Breast epithelium (tissue), 3 donors: ENCODE data around the gene MCUB.

Experiments
- POLR2A ChIP-seq: fragments of 450-650 bp; IDR thresholded peaks from one replicate; pipeline ENCODE4 v1.6.1; 2016; ENCODE audit warnings: antibody characterized with exemption, mild to moderate bottlenecking, moderate library complexity
- POLR2AphosphoS5 ChIP-seq, 3 donors: sonication (generic); formaldehyde crosslinking; IDR thresholded peaks; one replicate each; pipeline ENCODE4 v1.6.1; 2017; ENCODE audit warnings: antibody characterized with exemption in 3 of 3
- TF ChIP-seq, protein P1 (sequence below), 3 donors: fragments of 450-650 bp; IDR thresholded peaks; one replicate each; pipeline ENCODE4 v1.5.1; 2016 to 2017; ENCODE audit warnings: antibody characterized with exemption in 3 of 3, mild to moderate bottlenecking in 3 of 3, moderate library complexity in 3 of 3

DNA sequence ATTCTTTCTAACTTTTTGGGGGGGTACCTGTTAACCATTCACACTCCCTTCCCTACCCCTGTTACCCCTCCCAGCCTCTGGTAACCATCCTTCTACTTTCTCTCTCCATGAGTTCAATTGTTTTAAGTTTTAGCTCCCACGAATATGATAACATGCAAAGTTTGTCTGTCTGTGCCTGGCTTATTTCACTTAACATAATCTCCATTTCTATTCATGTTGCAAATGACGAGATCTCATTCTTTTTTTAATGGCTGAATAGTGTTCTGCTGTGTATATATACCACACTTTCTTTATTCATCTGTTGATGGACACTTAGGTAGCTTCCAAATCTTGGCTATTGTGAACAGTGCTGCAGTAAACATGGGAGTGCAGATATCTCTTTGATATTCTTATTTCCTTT lies 41.3 kb downstream of the MCUB start:
- TF ChIP-seq, protein P1, sequence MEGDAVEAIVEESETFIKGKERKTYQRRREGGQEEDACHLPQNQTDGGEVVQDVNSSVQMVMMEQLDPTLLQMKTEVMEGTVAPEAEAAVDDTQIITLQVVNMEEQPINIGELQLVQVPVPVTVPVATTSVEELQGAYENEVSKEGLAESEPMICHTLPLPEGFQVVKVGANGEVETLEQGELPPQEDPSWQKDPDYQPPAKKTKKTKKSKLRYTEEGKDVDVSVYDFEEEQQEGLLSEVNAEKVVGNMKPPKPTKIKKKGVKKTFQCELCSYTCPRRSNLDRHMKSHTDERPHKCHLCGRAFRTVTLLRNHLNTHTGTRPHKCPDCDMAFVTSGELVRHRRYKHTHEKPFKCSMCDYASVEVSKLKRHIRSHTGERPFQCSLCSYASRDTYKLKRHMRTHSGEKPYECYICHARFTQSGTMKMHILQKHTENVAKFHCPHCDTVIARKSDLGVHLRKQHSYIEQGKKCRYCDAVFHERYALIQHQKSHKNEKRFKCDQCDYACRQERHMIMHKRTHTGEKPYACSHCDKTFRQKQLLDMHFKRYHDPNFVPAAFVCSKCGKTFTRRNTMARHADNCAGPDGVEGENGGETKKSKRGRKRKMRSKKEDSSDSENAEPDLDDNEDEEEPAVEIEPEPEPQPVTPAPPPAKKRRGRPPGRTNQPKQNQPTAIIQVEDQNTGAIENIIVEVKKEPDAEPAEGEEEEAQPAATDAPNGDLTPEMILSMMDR (IDR thresholded peaks at IDR 0.05), result no peak
- TF ChIP-seq POLR2A (no peak), POLR2AphosphoS5 (IDR thresholded peaks at IDR 0.05) (no peak)
